ENCODE measurements around the gene ETFA. TPM values are rescaled to one million over a fixed set of nuclear protein-coding genes. Genes with fewer than 3 reads are reported as not detected.

Gene ETFA
- total RNA-seq, 1 donor from 2014 or later, result 112 TPM

DNA sequence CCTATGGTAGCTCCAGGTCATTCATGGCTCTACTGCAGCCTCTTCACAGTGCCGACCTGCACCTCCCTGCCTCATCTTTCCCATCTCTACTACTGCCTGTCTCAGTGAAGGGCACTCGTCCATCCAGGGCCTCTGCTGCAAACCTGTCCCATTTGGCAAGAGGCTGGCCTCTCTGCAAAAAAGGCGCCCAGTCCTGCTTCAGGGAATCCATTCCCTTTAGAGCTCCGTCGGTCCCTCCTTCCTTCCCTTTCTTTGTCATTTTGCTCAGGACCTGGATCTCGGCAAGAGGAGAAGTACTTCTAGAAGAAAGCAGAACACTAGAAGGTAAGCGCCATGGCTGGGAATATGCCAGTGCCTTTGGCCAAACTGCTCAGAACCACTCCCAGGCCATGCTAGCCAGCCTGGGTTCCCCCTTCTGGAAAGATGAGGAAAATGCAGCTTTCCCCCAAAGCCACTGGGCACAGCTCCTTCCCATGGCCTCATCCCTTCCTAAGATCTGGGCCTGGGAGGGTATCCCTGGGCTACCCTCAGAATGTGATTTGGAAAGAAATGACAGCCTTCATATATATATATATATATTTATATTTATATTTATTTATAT lies 18.9 kb upstream of the ETFA start:
- DNase-seq (no peak), ATAC-seq (ENCODE audit: low read depth) (no peak)
- POLR2A ChIA-PET, result no interaction called here
- no peak overlapping the region for H3K27ac Mint-ChIP-seq
- H3K4me3 Mint-ChIP-seq, result no peak overlapping the region
- peaks cover 5% of the 10 kb centered on the region for H3K4me1 Mint-ChIP-seq
- TF ChIP-seq, protein P1, sequence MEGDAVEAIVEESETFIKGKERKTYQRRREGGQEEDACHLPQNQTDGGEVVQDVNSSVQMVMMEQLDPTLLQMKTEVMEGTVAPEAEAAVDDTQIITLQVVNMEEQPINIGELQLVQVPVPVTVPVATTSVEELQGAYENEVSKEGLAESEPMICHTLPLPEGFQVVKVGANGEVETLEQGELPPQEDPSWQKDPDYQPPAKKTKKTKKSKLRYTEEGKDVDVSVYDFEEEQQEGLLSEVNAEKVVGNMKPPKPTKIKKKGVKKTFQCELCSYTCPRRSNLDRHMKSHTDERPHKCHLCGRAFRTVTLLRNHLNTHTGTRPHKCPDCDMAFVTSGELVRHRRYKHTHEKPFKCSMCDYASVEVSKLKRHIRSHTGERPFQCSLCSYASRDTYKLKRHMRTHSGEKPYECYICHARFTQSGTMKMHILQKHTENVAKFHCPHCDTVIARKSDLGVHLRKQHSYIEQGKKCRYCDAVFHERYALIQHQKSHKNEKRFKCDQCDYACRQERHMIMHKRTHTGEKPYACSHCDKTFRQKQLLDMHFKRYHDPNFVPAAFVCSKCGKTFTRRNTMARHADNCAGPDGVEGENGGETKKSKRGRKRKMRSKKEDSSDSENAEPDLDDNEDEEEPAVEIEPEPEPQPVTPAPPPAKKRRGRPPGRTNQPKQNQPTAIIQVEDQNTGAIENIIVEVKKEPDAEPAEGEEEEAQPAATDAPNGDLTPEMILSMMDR (IDR thresholded peaks at IDR 0.05), result no peak
- H3K27me3 Mint-ChIP-seq, result peaks cover 44% of the 10 kb centered on the region
- H3K9me3 Mint-ChIP-seq, result no peaks in the 10 kb centered on the region
- CTCF ChIA-PET, result interaction anchor here (1.0 to 1.5 kb wide), 2 partner anchors 95 to 180 kb away, joined by 3 to 5 read pairs; no protein-coding TSS in a partner anchor
- intact Hi-C loops (cut with micrococcal nuclease), result loop anchor here (10.0 kb wide), 1 partner anchor 535 kb away; no protein-coding TSS in a partner anchor
- H3K36me3 Mint-ChIP-seq (ENCODE audit: low read depth), result no peaks in the 10 kb centered on the region

DNA sequence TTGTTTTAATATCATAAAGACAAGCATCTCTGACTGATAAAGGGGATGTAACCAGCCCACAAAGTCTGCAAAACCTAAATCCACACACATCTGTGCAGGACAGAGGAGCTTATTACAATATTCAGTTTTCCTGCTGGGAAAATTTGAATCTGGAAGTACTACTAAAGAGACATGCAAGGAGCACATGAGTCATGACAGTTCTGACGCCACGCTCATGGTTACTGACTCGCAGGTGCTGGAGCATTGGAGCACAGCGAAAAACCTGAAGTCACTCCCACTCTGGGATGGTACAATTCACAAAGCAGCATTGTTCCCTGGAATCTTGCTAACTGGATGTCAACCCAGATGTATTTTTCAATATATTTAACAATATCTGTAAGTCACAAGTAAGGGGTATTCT lies 17.7 kb upstream of the ETFA start:
- ChIA-PET POLR2A (no interaction called here), CTCF (no interaction called here)
- no peak for DNase-seq
- TF ChIP-seq, protein P1 (IDR thresholded peaks at IDR 0.05), result no peak
- Mint-ChIP-seq H3K9me3 (no peaks in the 10 kb centered on the region), H3K4me3 (no peak overlapping the region), H3K4me1 (peaks cover under 1% of the 10 kb centered on the region), H3K36me3 (ENCODE audit: low read depth) (no peaks in the 10 kb centered on the region), H3K27ac (no peak overlapping the region), H3K27me3 (peaks cover 39% of the 10 kb centered on the region)
- no peak for ATAC-seq (ENCODE audit: low read depth)
- intact Hi-C loops (cut with micrococcal nuclease), result no loop called here

DNA sequence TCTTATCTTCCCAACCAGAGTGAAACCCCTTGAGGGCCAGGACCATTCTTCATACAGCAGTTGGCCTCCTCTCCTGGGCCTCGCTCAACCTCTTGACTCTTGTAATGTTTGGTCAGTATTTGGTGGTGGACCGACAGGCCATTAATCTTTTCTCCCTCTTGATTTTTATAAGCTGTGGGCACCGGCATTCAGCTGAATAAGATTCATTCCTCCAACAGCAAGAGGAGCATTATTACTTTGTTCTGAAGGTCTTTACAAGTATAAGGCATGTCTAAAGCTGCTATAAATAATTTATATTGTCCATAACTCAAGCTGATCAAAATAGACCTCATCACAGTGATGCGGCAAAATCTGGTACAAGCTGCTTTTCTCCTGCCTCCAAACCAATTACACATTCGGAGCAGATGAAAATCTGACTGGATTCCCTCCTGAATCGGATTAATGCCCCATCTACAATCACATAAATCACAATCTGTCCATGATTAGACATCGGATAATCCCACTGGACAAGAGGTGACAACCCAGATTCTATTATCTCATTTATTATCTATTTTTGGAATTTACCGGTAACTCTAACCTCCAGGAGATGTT lies 16.9 kb upstream of the ETFA start:
- ATAC-seq (ENCODE audit: low read depth), result no peak
- DNase-seq, result no peak
- POLR2A ChIA-PET, result no interaction called here
- Mint-ChIP-seq H3K27ac (no peak overlapping the region), H3K9me3 (no peaks in the 10 kb centered on the region), H3K36me3 (ENCODE audit: low read depth) (no peaks in the 10 kb centered on the region), H3K27me3 (peaks cover 38% of the 10 kb centered on the region), H3K4me1 (no peaks in the 10 kb centered on the region), H3K4me3 (no peak overlapping the region)
- intact Hi-C loops (cut with micrococcal nuclease), result no loop called here
- TF ChIP-seq, protein P1 (IDR thresholded peaks at IDR 0.05), result no peak
- CTCF ChIA-PET, result no interaction called here

DNA sequence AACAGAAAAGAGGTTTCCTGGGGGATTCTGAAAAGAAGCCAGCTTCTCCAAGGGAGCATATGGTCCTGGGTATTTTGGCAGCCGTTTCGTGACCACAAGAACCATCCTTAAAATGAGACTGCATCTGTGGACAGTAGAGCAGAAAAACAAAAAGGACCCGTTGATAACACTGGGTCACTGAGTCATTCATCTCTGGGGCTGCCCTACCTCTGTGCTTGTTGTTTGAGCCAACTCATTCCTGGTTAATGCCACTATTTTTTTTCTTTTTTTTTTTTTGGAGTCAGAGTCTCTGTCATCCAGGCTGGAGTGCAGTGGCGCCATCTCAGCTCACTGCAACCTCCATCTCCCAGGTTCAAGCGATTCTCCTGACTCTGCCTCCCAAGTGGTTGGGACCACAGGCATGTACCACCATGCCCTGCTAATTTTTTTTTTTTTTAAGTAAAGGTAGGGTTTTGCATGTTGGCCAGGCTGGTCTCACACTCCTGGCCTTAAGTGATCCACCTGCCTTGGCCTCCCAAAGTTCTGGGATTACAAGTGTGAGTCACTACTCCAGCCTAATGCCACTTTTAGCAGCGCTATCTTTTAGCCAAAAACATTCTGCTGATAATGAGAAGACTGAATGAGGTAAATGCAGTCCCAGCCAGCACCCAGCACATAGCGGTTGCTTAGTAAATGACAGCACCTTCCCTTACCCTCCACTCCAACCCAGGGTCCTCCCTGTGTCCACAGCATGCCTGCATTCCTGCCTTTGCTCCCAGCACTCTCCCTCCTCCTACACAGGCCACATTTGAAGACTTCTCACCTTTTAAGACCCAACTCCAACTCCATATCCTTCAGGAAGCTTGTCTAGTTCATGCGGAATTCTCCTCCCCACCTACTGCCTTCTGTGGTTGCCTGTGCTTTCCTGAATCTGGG lies 16.2 kb upstream of the ETFA start:
- Mint-ChIP-seq H3K9me3 (no peaks in the 10 kb centered on the region), H3K27ac (no peak overlapping the region)

More for the DNA sequence above, 16.2 kb upstream of the ETFA start:
- H3K36me3 Mint-ChIP-seq (ENCODE audit: low read depth), result no peaks in the 10 kb centered on the region
- ATAC-seq (ENCODE audit: low read depth) (no peak), DNase-seq (no peak)
- TF ChIP-seq, protein P1 (IDR thresholded peaks at IDR 0.05), result no peak
- intact Hi-C loops (cut with micrococcal nuclease), result no loop called here
- CTCF ChIA-PET, result no interaction called here
- no peak overlapping the region for H3K4me3 Mint-ChIP-seq
- no peaks in the 10 kb centered on the region for H3K4me1 Mint-ChIP-seq
- peaks cover 40% of the 10 kb centered on the region for H3K27me3 Mint-ChIP-seq
- POLR2A ChIA-PET, result no interaction called here
